ENCODE data around the gene EXOC3. TPM values are rescaled to one million over a fixed set of nuclear protein-coding genes. Genes with fewer than 3 reads are reported as not detected.
"Not testable (repeated sequence)": the region's sequence is repeated elsewhere in the genome, so short reads cannot be mapped to it uniquely, and the experiment has no call there.

The EXOC3 gene
- total RNA-seq, 1 donor from 2014 or later, result 67.3 TPM

GRCh38 chr5:401146-402034 is 41.6 kb upstream of the EXOC3 start:
- peaks cover 45% of the 10 kb centered on the region for H3K27me3 Mint-ChIP-seq
- no peaks in the 10 kb centered on the region for H3K4me1 Mint-ChIP-seq (ENCODE audit: low read depth)
- H3K9me3 Mint-ChIP-seq (ENCODE audit: low read depth), result no peaks in the 10 kb centered on the region
- no peak overlapping the region for H3K27ac Mint-ChIP-seq
- H3K4me3 Mint-ChIP-seq (ENCODE audit: low read depth), result no peak overlapping the region
- no peaks in the 10 kb centered on the region for H3K36me3 Mint-ChIP-seq (ENCODE audit: insufficient read depth)
- no peak for TF ChIP-seq CTCF (IDR thresholded peaks at IDR 0.05; ENCODE audit: unreplicated experiment)
- no peak for DNase-seq (ENCODE audit: low spot score, unreplicated experiment)

- H3K4me3 Mint-ChIP-seq (ENCODE audit: low read depth); H3K4me1 Mint-ChIP-seq (ENCODE audit: low read depth); H3K9me3 Mint-ChIP-seq (ENCODE audit: low read depth); DNase-seq (ENCODE audit: low spot score, unreplicated experiment); H3K36me3 Mint-ChIP-seq (ENCODE audit: insufficient read depth); H3K27ac Mint-ChIP-seq: not testable (repeated sequence)
- peaks cover 49% of the 10 kb centered on the region for H3K27me3 Mint-ChIP-seq
Measured at GRCh38 chr5:402219-402614, 40.8 kb upstream of the EXOC3 start.

- peaks cover 50% of the 10 kb centered on the region for H3K27me3 Mint-ChIP-seq
- no peaks in the 10 kb centered on the region for H3K36me3 Mint-ChIP-seq (ENCODE audit: insufficient read depth)
- TF ChIP-seq CTCF (IDR thresholded peaks at IDR 0.05; ENCODE audit: unreplicated experiment), result no peak
- no peak overlapping the region for H3K27ac Mint-ChIP-seq
- no peaks in the 10 kb centered on the region for H3K4me1 Mint-ChIP-seq (ENCODE audit: low read depth)
- no peaks in the 10 kb centered on the region for H3K9me3 Mint-ChIP-seq (ENCODE audit: low read depth)
- DNase-seq (ENCODE audit: low spot score, unreplicated experiment), result no peak
- H3K4me3 Mint-ChIP-seq (ENCODE audit: low read depth), result no peak overlapping the region
Measured at GRCh38 chr5:402615-403359, 40.2 kb upstream of the EXOC3 start.

- no peak for TF ChIP-seq CTCF (IDR thresholded peaks at IDR 0.05; ENCODE audit: unreplicated experiment)
- H3K4me3 Mint-ChIP-seq (ENCODE audit: low read depth), result no peak overlapping the region
- DNase-seq (ENCODE audit: low spot score, unreplicated experiment), result no peak
- no peaks in the 10 kb centered on the region for H3K36me3 Mint-ChIP-seq (ENCODE audit: insufficient read depth)
- no peaks in the 10 kb centered on the region for H3K9me3 Mint-ChIP-seq (ENCODE audit: low read depth)
- H3K4me1 Mint-ChIP-seq (ENCODE audit: low read depth), result no peaks in the 10 kb centered on the region
- peaks cover 51% of the 10 kb centered on the region for H3K27me3 Mint-ChIP-seq
- H3K27ac Mint-ChIP-seq, result no peak overlapping the region
Measured at GRCh38 chr5:403995-404394, 39.0 kb upstream of the EXOC3 start.

GRCh38 chr5:404666-405241 is 38.2 kb upstream of the EXOC3 start:
- peaks cover 51% of the 10 kb centered on the region for H3K27me3 Mint-ChIP-seq
- no peaks in the 10 kb centered on the region for H3K36me3 Mint-ChIP-seq (ENCODE audit: insufficient read depth)
- H3K4me1 Mint-ChIP-seq (ENCODE audit: low read depth), result no peaks in the 10 kb centered on the region
- no peak for TF ChIP-seq CTCF (IDR thresholded peaks at IDR 0.05; ENCODE audit: unreplicated experiment)
- no peaks in the 10 kb centered on the region for H3K9me3 Mint-ChIP-seq (ENCODE audit: low read depth)
- no peak for DNase-seq (ENCODE audit: low spot score, unreplicated experiment)
- H3K4me3 Mint-ChIP-seq (ENCODE audit: low read depth), result no peak overlapping the region
- no peak overlapping the region for H3K27ac Mint-ChIP-seq

Data from progenitor cell of endocrine pancreas (in vitro differentiated cells).